NT2/D1 (cell line): Measurements from ENCODE around the gene ABCF3.

Source experiments
- SUZ12 ChIP-seq: IDR thresholded peaks from 2 replicates; pipeline ENCODE4 v1.6.1; 2011; ENCODE audit not compliant: insufficient read length, insufficient read depth; ENCODE audit errors: extremely low read depth
- YY1 ChIP-seq: IDR thresholded peaks from 2 replicates; pipeline ENCODE4 v1.6.1; 2011; ENCODE audit not compliant: insufficient read length, insufficient read depth

DNA sequence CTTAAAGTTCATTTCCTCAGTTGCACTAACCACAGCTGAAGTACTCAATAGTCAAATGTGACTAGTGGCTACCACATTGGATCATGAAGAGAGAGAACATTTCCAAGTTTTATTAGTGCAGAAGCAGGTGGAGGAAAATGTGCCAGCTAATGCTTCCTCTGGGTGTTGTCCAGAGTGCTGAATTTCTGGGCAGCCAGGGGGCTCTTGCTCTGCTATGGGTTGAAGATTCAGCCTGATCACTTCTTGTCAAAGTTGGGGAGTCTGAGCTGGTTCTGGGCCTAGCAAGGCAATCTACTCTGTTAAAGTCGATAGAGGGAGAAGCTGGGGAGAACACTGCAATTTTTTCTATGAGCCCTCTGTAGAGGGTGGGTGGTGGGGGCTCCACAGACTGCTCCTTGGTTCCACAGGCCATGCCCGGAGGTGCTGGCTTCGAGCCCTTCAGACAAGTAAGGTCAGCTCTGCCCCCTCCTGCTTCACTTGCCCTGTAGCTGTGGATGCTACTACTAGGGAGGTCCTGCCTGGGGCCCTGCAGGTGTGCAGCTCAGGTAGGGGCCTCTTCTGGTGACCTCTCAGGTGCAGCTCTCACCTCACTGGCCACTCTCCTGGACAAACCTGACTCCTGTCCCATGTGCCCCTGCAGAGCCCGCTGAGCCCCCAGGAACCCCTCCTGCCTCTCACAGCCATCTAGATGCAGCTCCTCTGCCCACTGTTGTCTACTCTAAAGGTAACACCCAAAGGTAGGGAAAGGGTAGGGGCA is 54.6 kb downstream of the ABCF3 start:
- no peak for TF ChIP-seq SUZ12
- TF ChIP-seq YY1 = no peak
